PC-3 (cell line): ENCODE data around the gene CLCN4.

Experiments
- CTCF ChIP-seq: fragments of 300-600 bp; sonication (generic); conservative IDR thresholded peaks from 2 replicates; pipeline ENCODE4 v1.5.1; 2017; ENCODE audit warnings: antibody characterized with exemption, low read depth, mild to moderate bottlenecking, low read length
- EZH2 ChIP-seq: fragments of 300-600 bp; sonication (generic); IDR thresholded peaks from one replicate; pipeline ENCODE4 v1.6.1; 2017; ENCODE audit warnings: antibody characterized with exemption, mild to moderate bottlenecking, low read length; ENCODE audit not compliant: unreplicated experiment

GRCh38 chrX:10118530-10118929 lies 38.2 kb upstream of the CLCN4 start:
- no peak for TF ChIP-seq CTCF
- TF ChIP-seq EZH2, result no peak
